Adrenal gland (tissue), 12 donors: Measurements from ENCODE around the gene OR9Q1. TPM values are rescaled to one million over a fixed set of nuclear protein-coding genes. Genes with fewer than 3 reads are reported as not detected.

Experiments used
- DNase-seq, 7 donors: peaks; one replicate each; pipeline ENCODE4 v3.0.0-alpha.2; 2019 to 2020
- H3K27ac ChIP-seq, 5 donors: fragments of 200-600 bp; sonication (generic) in 4 of 5; 1 replicate in 3 of 5; 2 replicates in 2 of 5; pipeline versions ENCODE4 v1.5.1 to v1.8.0; 2016 to 2020; ENCODE audit warnings: mild to moderate bottlenecking in 1 of 5
- H3K27me3 ChIP-seq: fragments of 200-600 bp; 2 replicates; pipeline ENCODE4 v1.8.0; 2021
- H3K36me3 ChIP-seq, 2 donors: fragments of 200-600 bp; replicated peaks in 1 of 2; 1 replicate in 1 of 2; 2 replicates in 1 of 2; pipeline versions ENCODE4 v1.5.1 to v1.8.0; 2018 to 2022
- H3K4me1 ChIP-seq, 2 donors: fragments of 200-600 bp; replicated peaks in 1 of 2; 1 replicate in 1 of 2; 2 replicates in 1 of 2; pipeline versions ENCODE4 v1.5.1 to v1.8.0; 2018 to 2021
- H3K4me3 ChIP-seq, 4 donors: fragments of 200-600 bp; sonication (generic) in 3 of 4; one replicate each; pipeline ENCODE4 v1.5.1; 2016 to 2018
- H3K9me3 ChIP-seq, 3 donors: fragments of 200-600 bp; sonication (generic) in 1 of 3; replicated peaks in 1 of 3; 1 replicate in 2 of 3; 2 replicates in 1 of 3; pipeline versions ENCODE4 v1.5.1 to v1.8.0; 2016 to 2021
- CTCF ChIP-seq, 6 experiments: fragments of 450-650 bp in 4 of 6; fragments of 200-600 bp in 2 of 6; sonication (generic) in 1 of 6; IDR thresholded peaks; 1 replicate in 5 of 6; 2 replicates in 1 of 6; pipeline versions ENCODE4 v1.5.1 to v1.8.0; 2016 to 2021; ENCODE audit warnings: antibody characterized with exemption in 6 of 6, mild to moderate bottlenecking in 2 of 6, moderate library complexity in 1 of 6
- POLR2A ChIP-seq, 2 donors: fragments of 450-650 bp; IDR thresholded peaks; one replicate each; pipeline ENCODE4 v1.6.1; 2017; ENCODE audit warnings: antibody characterized with exemption in 2 of 2, mild to moderate bottlenecking in 2 of 2, moderate library complexity in 1 of 2
- WGBS, 4 donors: extraction: QIAGEN DNeasy Blood & Tissue Kit in 2 of 4; methylation state at CpG; one replicate each; pipeline versions ENCODE4 v1.1.5 to v1.1.7; 2013 to 2017; 5-methylcytosine and 5-hydroxymethylcytosine counted together
- intact Hi-C, 2 donors: fragments of 100-400 bp; cut with DNase I; formaldehyde crosslinking; loops; one replicate each; pipeline versions ENCODE4 v1.14.1 to v1.15.0; 2022 to 2023
- polyA plus RNA-seq, 3 donors: library from polyadenylated mRNA; stranded (reverse); fragments of 200-250 nt in 2 of 3; fragments of 350-450 nt in 1 of 3; fragmentation: Illumina TruSeq in 1 of 3; extraction: RNeasy Lipid Tissue Mini Kit (QIAGEN cat#74804) in 1 of 3; gene quantifications; one replicate each; pipeline ENCODE4 v1.2.3, GENCODE V29; 2013 to 2014
- total RNA-seq, 9 donors: library from RNA; depleted of rRNA in 4 of 9; stranded (reverse); fragments of >200 nt in 4 of 9; fragments of 120-200 nt in 1 of 9; fragmentation: NEBNext Ultra II Directional in 1 of 9; extraction: Animal tissue kit (Norgen Biotek cat#: 25700) in 1 of 9; gene quantifications; one replicate each; pipeline versions ENCODE4 v1.1.0 to v1.2.4, GENCODE V29; 2013 to 2023
- donor health status: healthy with polysubstance abuse.
- donor health status: Bipolar disorder and iron deficiency.
- donor health status: DM: yes; HTN: yes; CAD: no.
- donor health status: DM: no; HTN: no; CAD: no.
- donor health status: DM: no; HTN: no; CAD: no.
- donor health status: DM: yes; HTN: yes; CAD: no.

OR9Q1 gene
- total and polyA plus RNA-seq, 12 donors = not detected

- Histone ChIP-seq H3K27me3 (no peaks in the 10 kb centered on the region), H3K9me3 (no peaks in the 10 kb centered on the region), H3K36me3 (no peaks in the 10 kb centered on the region), H3K4me3 (no peak within 1 kb of the TSS), H3K4me1 (no peaks in the 10 kb centered on the region), H3K27ac (peak within 1 kb of the TSS in 2 of 5 donors; percentile 5 to 74)
- TF ChIP-seq CTCF (IDR thresholded peaks at IDR 0.05) (no peak), POLR2A (IDR thresholded peaks at IDR 0.05) (no peak)
- no peak for DNase-seq
- intact Hi-C loops = no loop called here
Observed at GRCh38 chr11:58030653-58031052, 7.0 kb downstream of the OR9Q1 start, which contains the start of gene OR6Q1. OR6Q1 (plus strand) TSS chr11:58030953; CDS start chr11:58030953, 0 bp downstream.

- H3K36me3 ChIP-seq = no peaks in the 10 kb centered on the region
- no peaks in the 10 kb centered on the region for H3K4me1 ChIP-seq
- intact Hi-C loops = no loop called here
- no peak for DNase-seq
- no peak for TF ChIP-seq POLR2A (IDR thresholded peaks at IDR 0.05)
- no peak for TF ChIP-seq CTCF (IDR thresholded peaks at IDR 0.05)
- H3K27ac ChIP-seq = no peak overlapping the region
- H3K9me3 ChIP-seq = no peaks in the 10 kb centered on the region
- H3K27me3 ChIP-seq = no peaks in the 10 kb centered on the region
- H3K4me3 ChIP-seq = no peak overlapping the region
- WGBS, 4 donors = 73 to 86% (median 82%) methylated on average over 2 of the region's 2 CpGs
Observed at GRCh38 chr11:58034471-58034870, 10.8 kb downstream of the OR9Q1 start.

GRCh38 chr11:58039589-58039988, 15.9 kb downstream of the OR9Q1 start:
- no peak overlapping the region for H3K4me3 ChIP-seq
- no peaks in the 10 kb centered on the region for H3K9me3 ChIP-seq
- TF ChIP-seq POLR2A (IDR thresholded peaks at IDR 0.05) = no peak
- no peak for TF ChIP-seq CTCF (IDR thresholded peaks at IDR 0.05)
- intact Hi-C loops = no loop called here
- no peaks in the 10 kb centered on the region for H3K27me3 ChIP-seq
- no peaks in the 10 kb centered on the region for H3K4me1 ChIP-seq
- no peak overlapping the region for H3K27ac ChIP-seq
- no peak for DNase-seq
- no peaks in the 10 kb centered on the region for H3K36me3 ChIP-seq

- WGBS, 4 donors = 62 to 79% (median 71%) methylated on average over 2 of the region's 2 CpGs
- no peaks in the 10 kb centered on the region for H3K27me3 ChIP-seq
- H3K27ac ChIP-seq = no peak overlapping the region
- no peak for DNase-seq
- intact Hi-C loops = no loop called here
- no peaks in the 10 kb centered on the region for H3K9me3 ChIP-seq
- no peaks in the 10 kb centered on the region for H3K4me1 ChIP-seq
- TF ChIP-seq POLR2A (IDR thresholded peaks at IDR 0.05) = no peak
- TF ChIP-seq CTCF (IDR thresholded peaks at IDR 0.05) = no peak
- H3K36me3 ChIP-seq = no peaks in the 10 kb centered on the region
- no peak overlapping the region for H3K4me3 ChIP-seq
Observed at GRCh38 chr11:58043379-58043778, 19.7 kb downstream of the OR9Q1 start.
